ENCODE measurements around the gene CENPU. TPM values are rescaled to one million over a fixed set of nuclear protein-coding genes. Genes with fewer than 3 reads are reported as not detected.

The CENPU gene
- total RNA-seq, 4 donors from 2014 or later, result 0.34 to 1.3 (median 0.74) TPM

- no peak overlapping the region for H3K4me3 ChIP-seq
- TF ChIP-seq POLR2AphosphoS5 (IDR thresholded peaks at IDR 0.05), result no peak
- TF ChIP-seq CTCF (IDR thresholded peaks at IDR 0.05), result no peak
- no peak for TF ChIP-seq POLR2A (IDR thresholded peaks at IDR 0.05; ENCODE audit: low read depth)
- TF ChIP-seq EP300 (IDR thresholded peaks at IDR 0.05), result no peak
- no peaks in the 10 kb centered on the region for H3K27me3 ChIP-seq
- no peak overlapping the region for H3K27ac ChIP-seq (replicated peaks in 1 of 4)
- H3K36me3 ChIP-seq, result peaks cover 4 to 87% (median 56%) of the 10 kb centered on the region in 4 donors
- 78% methylated on average over 13 of the region's 13 CpGs for WGBS
- no peaks in the 10 kb centered on the region for H3K9me3 ChIP-seq
- DNase-seq (ENCODE audit: extremely low spot score), result no peak
- intact Hi-C loops (cut with DNase I), result no loop called here
- peaks cover 0 to 3% (median 0%) of the 10 kb centered on the region in 4 donors for H3K4me1 ChIP-seq
Observed at GRCh38 chr4:184775854-184776555, 42.1 kb upstream of the CENPU start.

- Histone ChIP-seq H3K4me3 (no peak overlapping the region), H3K27me3 (no peaks in the 10 kb centered on the region), H3K4me1 (peaks cover 0 to 3% (median 0%) of the 10 kb centered on the region in 4 donors), H3K36me3 (peaks cover 12 to 92% (median 59%) of the 10 kb centered on the region in 4 donors), H3K9me3 (no peaks in the 10 kb centered on the region), H3K27ac (replicated peaks in 1 of 4) (no peak overlapping the region)
- DNase-seq (ENCODE audit: extremely low spot score), result no peak
- TF ChIP-seq CTCF (IDR thresholded peaks at IDR 0.05), result no peak
- no peak for TF ChIP-seq POLR2A (IDR thresholded peaks at IDR 0.05; ENCODE audit: low read depth)
- no peak for TF ChIP-seq EP300 (IDR thresholded peaks at IDR 0.05)
- TF ChIP-seq POLR2AphosphoS5 (IDR thresholded peaks at IDR 0.05), result no peak
- WGBS, result 93% methylated on average over 7 of the region's 7 CpGs
- intact Hi-C loops (cut with DNase I), result no loop called here
Observed at GRCh38 chr4:184774152-184774551, 40.3 kb upstream of the CENPU start.

- 75% methylated on average over 1 of the region's 1 CpG for WGBS
- Histone ChIP-seq H3K36me3 (peaks cover 20 to 96% (median 65%) of the 10 kb centered on the region in 4 donors), H3K4me3 (no peak overlapping the region), H3K4me1 (peaks cover 0 to 2% (median 0%) of the 10 kb centered on the region in 4 donors), H3K9me3 (no peaks in the 10 kb centered on the region), H3K27ac (replicated peaks in 1 of 4) (no peak overlapping the region), H3K27me3 (no peaks in the 10 kb centered on the region)
- intact Hi-C loops (cut with DNase I), result no loop called here
- TF ChIP-seq CTCF (IDR thresholded peaks at IDR 0.05), result no peak
- no peak for TF ChIP-seq EP300 (IDR thresholded peaks at IDR 0.05)
- TF ChIP-seq POLR2A (IDR thresholded peaks at IDR 0.05; ENCODE audit: low read depth), result no peak
- DNase-seq (ENCODE audit: extremely low spot score), result no peak
Observed at GRCh38 chr4:184771416-184771815, 37.5 kb upstream of the CENPU start.

- H3K36me3 ChIP-seq, result peaks cover 28 to 98% (median 77%) of the 10 kb centered on the region in 4 donors
- no peak overlapping the region for H3K4me3 ChIP-seq
- H3K9me3 ChIP-seq, result no peaks in the 10 kb centered on the region
- 92% methylated on average over 7 of the region's 7 CpGs for WGBS
- H3K27ac ChIP-seq (replicated peaks in 1 of 4), result no peak overlapping the region
- no peak for TF ChIP-seq EP300 (IDR thresholded peaks at IDR 0.05)
- no peak for TF ChIP-seq POLR2AphosphoS5 (IDR thresholded peaks at IDR 0.05)
- TF ChIP-seq CTCF (IDR thresholded peaks at IDR 0.05), result no peak
- no peak for TF ChIP-seq POLR2A (IDR thresholded peaks at IDR 0.05; ENCODE audit: low read depth)
- intact Hi-C loops (cut with DNase I), result no loop called here
- no peaks in the 10 kb centered on the region for H3K4me1 ChIP-seq
- DNase-seq (ENCODE audit: extremely low spot score), result no peak
- H3K27me3 ChIP-seq, result no peaks in the 10 kb centered on the region
Observed at GRCh38 chr4:184769141-184769765, 35.4 kb upstream of the CENPU start.

Measured in esophagus muscularis mucosa (tissue), 4 donors.